Measurements from ENCODE around the gene ITIH1.
"Not testable (repeated sequence)": the region's sequence is repeated elsewhere in the genome, so short reads cannot be mapped to it uniquely, and the experiment has no call there.

The ITIH1 gene

DNA sequence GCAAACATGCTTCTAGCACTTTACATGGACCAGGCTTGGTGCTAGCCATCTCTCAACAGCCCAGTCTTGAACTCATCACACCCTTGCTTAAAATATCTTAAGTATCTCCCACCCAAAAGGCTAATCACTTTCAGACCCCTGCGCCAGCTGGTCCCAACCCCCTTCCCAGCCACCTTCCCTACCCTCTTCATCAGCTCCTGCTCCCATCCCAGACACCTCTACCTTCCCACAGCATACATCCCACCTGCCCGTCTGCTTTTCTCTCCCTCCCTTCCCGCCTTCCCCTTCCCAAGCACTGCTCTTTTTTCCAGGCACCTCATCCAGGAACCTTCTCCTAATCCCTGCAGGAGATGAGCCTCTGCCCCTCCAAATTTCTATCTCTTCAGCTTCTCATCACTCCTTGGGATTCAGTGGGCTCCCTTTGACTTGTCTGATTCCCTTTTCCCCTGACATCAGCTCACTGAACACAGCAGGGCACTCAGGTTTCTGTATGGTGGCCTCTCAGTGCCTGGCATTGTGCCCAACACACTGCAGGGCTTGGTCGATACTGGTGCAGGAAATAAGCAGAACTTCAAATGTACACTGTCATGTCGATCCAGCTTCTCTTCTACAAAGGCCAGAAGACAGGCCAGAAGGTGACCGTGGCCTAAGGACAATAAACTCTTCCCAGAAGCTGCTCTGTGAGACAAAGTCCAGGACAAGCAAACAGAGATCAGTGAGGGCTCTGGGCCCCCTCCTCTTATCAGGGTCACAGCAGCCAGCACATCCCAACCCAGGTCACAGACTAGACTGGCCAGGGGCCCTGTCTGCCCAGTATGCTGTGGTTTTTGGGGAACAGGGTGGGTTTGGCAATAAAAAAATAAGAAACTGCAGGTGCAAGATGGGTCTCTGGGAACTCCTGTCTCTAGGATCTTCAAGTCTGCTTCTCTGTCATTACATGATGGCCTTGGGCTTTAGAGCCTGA lies 2.2 kb upstream of the ITIH1 start:
- DNase-seq (ENCODE audit: low read depth in 3 of 3), result no peak

DNA sequence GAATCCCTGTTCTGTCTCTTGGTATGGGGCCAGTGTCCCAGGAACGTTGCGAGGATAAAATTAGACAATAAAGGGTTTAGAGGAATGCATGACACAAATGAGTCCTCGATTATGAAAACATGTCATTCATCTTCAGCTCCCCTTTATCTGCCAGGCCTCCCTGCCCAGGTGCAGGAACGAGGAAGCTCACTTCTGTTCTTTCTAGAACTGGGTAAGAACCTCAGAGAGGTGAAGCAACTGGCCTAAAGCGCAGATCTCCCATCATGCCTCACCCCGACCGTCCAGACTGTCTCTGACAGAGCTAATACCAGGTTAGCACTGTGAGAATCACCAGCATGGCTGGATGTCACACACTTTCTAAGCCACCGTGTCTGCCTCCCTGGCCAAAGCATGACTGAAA lies 1.5 kb upstream of the ITIH1 start:
- DNase-seq (ENCODE audit: low read depth in 3 of 3), result no peak

DNA sequence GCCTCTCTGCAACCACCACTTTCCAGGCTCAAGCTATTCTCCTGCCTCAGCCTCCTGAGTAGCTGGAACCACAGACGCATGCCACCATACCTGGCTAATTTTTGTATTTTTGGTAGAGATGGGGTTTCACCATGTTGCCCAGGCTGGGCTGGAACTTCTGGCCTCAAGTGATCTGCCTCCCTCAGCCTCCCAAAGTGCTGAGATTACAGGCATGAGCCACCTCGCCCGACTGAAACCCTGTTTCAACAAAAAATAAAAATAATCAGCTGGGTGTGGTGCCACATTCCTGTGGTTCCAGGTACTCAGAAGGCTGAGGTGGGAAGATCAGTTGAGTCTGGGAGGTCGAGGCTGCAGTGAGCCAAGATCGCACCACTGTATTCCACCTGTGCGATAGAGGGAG lies 913 bp upstream of the ITIH1 start:
- not testable (repeated sequence) for DNase-seq (ENCODE audit: low read depth in 3 of 3)

DNA sequence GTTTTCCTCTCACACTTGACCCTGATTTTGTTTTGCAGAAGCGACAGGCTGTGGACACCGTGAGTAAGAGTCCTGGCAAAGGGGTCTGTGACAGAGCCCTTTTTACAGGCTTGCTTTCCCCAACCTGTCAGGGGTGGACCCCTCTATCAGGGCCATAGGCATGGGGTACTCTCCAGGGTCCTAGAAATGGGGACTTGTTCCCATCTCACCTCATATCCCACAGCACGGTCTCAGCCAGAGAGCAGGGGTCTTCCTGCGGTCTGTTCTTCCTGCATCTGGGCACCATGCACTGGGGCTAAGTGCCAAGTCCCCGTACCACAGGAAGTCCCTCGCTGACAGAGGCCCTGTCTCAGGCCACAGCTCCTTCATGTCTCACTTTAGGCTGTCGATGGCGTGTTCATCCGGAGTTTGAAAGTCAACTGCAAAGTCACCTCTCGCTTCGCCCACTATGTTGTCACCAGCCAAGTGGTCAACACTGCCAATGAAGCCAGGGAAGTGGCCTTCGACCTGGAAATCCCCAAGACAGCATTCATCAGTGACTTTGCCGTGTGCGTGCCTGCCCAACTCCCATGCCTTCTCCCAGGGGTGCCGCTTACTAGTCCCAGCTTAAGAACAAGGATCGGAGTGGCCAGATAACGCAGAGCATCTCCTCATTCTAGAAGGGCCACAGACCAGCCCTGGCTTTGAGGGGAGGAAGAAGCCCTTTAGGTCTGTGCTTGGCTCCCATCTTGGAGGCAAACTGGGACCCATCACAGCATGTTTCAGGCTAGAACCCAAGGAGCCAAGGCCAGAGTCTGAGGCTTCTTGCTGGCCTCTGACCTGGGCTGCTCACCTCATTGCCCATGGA lies 783 bp downstream of the ITIH1 start:
- no peak for DNase-seq (ENCODE audit: low read depth in 3 of 3)

DNA sequence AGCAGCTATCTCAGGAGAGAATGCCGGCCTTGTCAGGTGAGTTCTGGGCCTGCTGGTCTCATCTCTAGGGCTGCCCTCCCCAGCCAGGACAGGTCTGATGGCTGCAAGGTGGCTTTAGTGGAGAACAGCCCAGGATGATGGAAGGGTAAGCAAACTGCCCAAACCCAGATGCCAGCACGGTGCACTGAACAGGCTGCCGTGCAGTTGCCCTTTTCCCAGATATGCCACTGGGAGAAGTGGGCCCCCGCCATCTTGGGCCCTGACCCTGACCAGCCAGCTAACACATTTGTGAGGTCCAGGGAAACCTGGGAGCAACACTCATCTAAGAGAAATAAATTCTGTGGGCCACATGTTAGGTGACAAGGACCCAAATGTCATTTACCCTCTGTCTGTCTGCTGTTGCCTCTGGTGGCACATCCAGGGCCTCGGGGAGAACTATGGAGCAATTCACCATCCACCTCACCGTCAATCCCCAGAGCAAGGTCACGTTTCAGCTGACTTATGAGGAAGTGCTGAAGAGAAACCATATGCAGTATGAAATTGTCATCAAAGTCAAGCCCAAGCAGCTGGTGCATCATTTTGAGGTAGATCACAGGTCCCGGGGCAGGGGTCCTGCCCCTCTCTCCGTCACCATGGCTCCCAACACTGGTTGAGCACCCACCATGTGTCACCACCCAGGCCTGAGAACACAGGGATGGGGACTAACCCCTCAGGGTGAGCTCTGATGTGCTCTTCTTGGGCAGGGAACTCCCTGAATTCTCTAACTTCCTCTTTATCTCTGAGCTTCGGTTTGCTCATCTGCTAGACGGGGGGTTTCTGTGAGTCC lies 1.8 kb downstream of the ITIH1 start:
- DNase-seq (ENCODE audit: low read depth in 3 of 3), result no peak

DNA sequence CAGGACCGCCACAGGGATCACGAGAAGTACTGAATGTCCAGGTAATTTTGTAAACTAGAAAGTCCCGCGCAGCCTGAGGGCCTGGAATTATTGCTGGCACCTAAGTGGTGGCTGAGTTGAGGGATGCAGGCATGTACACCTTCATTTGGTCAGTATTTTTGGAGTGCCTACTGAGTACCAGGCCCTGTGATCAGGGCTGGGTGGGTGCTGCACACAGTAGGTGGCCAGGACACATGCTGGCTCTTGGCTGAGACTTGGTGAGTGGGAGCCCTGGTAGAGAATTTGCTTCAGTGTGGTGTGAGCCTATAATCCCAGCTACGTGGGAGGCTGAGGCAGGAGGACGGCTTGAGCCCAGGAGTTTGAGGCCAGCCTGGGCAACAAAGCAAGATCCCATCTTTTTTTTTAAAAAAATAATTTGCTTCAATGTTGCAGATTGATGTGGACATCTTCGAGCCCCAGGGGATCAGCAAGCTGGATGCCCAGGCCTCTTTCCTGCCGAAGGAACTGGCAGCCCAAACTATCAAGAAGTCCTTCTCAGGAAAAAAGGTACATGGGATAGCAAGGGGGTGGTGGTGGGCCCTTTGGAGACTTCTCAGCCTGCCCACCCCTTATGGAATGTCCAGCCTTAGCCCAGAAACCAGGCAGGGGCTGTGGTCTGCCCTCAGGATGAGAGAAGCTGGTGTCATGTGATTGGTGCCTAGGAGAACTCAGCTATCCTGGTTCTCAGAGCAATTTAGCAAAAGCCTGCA lies 2.6 kb downstream of the ITIH1 start:
- no peak for DNase-seq (ENCODE audit: low read depth in 3 of 3)

DNA sequence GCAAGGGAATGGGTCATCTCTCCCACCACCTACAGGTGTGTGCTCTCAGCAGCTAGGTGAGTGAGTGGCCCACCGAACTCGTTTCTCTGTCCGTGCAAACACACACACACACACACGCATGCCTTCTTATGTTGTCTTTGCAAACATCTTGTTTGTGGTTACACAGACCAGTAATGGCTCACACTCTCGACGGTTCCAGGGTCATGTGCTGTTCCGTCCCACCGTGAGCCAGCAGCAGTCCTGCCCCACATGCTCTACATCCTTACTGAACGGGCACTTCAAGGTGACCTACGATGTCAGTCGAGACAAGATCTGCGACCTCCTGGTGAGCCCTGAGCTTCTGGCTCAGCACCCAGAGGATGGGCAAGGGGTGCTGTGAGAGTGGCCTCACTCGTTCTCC lies 4.3 kb downstream of the ITIH1 start:
- no peak for DNase-seq (ENCODE audit: low read depth in 3 of 3)

DNA sequence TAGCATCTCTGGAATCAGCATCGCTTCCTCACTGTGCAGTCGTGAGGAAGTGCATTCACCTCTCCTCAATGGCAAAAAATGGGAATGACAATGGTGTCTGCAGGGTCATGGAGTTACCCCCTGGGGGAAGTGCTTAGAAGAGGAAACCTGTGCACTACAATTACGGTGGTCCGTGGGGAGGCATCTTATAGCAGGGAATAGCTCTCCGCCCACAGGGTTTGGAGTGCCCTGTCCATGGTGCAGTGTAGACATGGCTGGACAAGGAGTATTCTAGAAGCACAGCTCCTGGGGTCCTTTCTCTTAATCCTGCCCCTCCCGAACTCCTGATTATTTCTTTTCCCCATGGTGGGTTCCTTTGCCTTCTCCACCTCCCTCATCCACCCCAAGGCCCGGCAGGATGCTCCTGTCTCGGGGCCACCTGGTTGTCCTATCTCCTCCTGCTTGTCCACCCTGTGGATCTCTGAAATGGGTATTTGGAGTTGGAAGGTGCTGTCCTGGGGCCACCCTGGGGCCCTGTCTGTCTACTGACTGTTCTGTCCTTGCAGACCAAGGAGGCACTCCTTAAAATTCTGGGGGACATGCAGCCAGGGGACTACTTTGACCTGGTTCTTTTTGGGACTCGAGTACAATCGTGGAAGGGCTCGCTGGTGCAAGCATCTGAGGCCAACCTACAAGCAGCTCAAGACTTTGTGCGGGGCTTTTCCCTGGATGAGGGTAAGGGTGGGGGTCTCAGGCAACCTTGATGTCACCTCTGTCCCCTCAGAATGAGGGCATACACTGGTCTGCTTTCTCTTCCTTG lies 5.2 kb downstream of the ITIH1 start:
- no peak for DNase-seq (ENCODE audit: low read depth in 3 of 3)

DNA sequence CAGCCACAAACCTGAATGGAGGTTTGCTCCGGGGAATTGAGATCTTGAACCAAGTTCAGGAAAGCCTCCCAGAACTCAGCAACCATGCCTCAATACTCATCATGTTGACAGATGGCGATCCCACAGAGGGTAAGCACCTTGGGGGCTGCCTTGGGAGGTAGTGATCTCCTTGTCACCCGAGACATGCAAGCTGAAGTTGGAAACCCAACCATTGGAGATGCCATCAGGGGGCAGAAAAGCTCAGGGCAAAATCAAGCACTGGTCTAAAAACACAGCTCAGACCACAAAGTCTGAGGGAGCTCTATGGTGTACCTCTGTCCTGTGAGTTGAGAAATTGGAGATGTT lies 5.8 kb downstream of the ITIH1 start:
- no peak for DNase-seq (ENCODE audit: low read depth in 3 of 3)

DNA sequence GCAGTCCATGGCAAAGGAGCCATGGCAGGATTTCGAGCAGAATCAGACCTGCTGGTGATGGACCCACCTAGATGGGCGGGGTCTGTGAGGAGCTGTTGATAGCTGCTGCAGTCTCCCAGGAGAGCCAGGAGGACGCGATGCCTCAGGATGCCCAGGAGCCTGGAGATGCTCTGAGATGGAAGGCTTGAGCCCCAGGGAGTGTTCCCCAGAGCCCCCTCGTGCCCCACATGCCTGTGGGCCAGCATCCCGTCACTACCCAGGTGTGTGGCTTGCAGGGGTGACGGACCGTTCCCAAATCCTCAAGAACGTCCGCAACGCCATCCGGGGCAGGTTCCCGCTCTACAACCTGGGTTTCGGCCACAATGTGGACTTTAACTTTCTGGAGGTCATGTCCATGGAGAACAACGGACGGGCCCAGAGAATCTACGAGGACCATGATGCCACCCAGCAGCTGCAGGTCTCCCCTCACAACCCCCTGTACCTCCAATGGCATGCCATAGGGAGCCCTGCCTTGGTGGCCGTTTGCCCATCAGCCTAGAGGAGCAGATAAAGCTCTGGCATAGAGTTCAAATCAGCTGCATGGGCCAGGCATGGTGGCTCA lies 6.7 kb downstream of the ITIH1 start:
- DNase-seq (ENCODE audit: low read depth in 3 of 3), result no peak

DNA sequence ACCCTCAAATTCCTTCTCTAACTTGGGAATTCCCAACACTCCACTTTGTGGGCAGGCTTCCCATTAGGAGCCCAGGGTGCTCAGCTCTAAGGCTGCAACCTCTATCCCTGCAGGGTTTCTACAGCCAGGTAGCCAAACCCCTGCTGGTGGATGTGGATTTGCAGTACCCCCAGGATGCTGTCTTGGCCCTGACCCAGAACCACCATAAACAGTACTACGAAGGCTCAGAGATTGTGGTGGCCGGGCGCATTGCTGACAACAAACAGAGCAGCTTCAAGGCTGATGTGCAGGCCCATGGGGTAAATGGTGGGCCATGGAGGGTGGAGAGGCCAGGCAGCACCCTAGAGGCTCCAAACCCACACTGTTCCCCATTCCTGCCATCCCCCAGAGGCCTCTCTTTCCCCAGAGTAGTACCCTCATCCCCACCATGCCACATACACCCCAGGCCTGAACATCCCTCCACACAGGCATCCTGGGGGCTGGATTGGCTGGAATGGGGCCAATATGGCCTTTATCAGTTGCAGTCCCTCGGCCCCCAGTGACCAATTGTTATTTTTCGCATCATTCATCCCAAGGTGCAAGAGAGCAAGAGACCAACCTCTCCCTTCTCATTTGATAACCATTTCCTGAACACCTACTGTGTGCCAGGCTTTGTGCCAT lies 7.7 kb downstream of the ITIH1 start:
- no peak for DNase-seq (ENCODE audit: low read depth in 3 of 3)

DNA sequence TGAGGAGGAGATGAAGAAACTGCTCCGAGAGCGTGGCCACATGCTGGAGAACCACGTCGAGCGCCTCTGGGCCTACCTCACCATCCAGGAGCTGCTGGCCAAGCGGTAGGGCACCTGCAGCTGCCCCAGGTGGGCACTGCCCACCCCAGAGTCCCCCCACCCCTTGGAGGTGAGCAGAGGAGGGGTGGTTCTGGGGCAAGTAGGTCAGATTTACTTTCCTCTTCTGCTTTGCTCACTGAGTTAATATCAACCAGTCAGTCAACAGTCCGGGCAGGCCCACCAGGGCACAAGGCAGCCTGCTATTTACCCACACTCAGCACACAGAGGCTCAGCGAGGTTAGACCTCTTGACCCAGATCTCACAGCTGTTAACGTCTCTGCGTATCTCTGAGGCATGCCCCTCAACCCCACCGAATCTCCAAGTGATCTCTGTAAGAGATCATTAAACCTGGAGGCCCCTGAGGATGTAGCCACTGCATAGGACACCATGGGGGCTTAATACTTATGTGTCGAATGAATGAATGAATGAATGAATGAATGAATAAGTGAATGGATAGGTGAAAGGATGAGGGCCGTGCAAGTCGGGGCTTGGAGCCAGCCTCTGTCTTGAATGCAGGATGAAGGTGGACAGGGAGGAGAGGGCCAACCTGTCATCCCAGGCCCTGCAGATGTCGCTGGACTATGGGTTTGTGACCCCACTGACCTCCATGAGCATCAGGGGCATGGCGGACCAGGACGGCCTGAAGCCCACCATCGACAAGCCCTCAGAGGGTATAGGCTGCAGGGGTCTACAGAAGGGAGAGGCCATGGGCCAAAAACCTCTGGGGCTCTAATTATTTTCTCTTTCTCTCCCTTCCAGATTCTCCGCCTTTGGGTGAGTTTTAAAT lies 9.2 kb downstream of the ITIH1 start:
- no peak for DNase-seq (ENCODE audit: low read depth in 3 of 3)

DNA sequence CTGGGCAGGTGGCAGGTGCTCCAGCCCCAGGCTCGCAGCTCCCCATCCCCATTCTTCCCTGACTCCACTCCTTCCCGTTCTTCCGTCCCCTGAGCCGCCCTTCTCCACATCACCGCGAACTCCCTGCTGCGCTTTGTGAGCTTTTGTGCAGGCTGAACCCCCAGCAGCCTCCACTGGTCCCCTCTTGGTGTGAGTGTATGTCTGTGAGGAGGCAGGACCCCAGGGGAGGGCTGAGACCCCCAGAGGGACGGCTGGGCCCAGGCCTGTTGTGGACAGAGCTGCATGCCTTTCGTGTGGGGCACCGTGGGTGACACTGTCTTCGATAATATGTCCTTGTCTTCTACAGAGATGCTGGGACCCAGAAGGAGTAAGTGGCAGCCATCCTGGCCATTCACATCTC lies 9.8 kb downstream of the ITIH1 start:
- DNase-seq (ENCODE audit: low read depth in 3 of 3), result no peak

DNA sequence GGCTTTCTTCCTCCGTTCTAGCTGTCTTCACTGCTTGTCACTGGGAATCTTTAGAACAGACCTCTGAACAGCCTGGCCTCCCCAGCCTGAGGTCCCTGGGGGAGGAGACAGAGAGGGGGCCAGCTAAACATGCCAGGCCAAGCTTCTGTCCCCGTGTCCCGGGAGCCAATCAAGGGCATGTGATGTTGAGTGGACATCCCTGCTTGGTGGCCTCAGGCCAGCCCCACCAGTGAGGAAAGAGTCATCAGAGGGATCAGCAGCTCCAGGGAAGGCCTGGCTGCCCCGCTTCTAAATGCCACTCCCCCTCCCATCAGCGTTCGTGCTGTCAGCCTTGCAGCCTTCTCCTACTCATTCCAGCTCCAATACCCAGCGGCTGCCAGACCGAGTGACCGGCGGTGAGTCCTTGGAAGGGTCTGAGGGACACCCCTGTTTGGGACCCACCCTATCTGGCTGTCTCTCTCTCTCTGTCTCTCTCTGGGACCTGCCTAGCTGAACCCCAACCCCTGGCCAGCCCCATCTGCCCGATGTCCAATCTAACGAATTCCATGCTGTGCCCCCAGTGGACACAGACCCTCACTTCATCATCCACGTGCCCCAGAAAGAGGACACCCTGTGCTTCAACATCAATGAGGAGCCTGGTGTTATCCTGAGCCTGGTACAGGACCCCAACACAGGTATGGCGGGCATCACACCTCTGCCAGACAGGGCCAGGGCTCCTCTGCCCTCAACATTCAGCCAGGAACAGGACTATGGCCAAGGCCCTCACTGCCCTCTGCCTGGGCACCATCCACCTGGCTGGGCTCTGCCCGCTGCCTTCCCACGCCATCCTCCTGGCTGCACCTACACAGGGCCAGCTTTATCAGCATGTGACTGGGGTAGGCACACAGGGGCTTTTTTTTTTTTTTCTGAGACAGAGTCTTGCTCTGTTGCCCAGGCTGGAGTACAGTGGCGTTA lies 10.6 kb downstream of the ITIH1 start:
- no peak for DNase-seq (ENCODE audit: low read depth in 3 of 3)

DNA sequence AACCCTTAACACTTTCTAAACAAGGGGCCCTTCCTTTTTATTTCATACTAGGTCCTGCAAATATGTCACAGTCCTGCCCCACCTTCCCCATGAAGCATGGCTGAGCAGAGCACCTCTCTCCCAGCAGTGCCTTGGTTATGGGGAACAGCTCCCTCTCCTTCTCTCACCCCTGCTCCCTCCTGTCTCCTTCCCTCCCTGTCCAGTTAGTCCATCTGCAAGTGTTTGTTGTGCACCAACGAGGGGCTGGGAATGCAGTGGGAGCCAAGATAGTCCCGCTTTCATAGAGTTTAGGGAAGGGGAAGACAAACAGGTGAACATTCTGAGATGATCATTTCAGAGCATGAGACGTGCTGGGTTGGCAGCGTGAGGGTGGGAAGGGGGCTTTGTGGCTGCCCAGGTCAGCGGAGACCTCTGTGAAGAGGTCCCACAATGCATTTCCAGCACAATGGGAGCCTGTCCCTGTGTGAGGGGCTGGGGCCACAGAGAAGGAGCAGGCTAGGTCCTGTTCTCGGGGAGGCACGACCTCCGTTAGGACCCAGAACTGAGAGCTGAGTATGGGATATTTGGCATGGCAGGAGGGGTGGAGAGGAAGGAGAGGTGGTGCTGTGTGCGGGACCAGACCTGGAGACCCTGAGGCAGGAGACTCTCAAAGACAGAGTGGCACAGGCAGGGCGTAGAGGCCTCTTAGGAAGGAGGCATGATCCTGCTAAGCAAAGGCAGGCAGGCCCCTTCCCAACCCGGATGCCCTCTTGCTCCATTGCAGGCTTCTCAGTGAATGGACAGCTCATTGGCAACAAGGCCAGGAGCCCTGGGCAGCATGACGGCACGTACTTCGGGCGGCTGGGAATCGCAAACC lies 11.7 kb downstream of the ITIH1 start:
- DNase-seq (ENCODE audit: low read depth in 3 of 3), result no peak

DNA sequence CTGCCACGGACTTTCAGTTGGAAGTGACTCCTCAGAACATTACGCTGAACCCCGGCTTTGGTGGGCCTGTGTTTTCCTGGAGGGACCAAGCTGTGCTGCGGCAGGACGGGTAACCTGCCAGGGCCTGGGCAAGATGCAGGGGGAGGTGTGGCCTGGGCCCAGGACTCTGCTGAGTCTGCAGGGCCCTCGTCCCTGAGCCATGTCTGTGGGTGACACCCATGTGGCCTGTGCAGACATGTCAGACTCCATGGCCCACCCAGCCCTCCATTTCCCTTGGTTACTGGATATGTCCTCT lies 12.3 kb downstream of the ITIH1 start:
- DNase-seq (ENCODE audit: low read depth in 3 of 3), result no peak

DNA sequence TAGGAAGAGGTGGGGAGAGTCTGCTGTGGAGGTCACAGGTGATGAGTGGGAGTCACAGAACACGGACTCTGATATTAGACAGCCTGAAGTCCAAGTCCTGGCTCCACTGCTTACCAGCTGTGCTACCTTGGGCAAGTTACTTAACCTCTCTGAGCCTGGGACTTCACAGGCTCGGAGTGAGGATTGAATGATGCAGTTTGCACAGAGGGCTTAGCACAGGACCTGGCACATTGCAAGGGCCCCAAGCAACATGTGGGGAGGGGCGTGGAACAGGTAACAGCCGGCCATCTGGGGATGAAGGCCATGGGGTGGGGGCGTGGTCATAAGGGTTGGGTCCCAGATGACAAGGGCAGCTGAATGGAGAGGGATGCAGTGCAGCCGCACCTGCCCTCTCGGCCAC lies 12.9 kb downstream of the ITIH1 start:
- DNase-seq (ENCODE audit: low read depth in 3 of 3), result no peak

Data from stimulated activated CD4-positive, alpha-beta T cell treated with anti-CD3 and anti-CD28 coated beads, TNF-alpha, amount 100 ng/mL, for 48 hours (primary cell).